Activated CD4-positive, alpha-beta T cell treated with anti-CD3 and anti-CD28 coated beads for 48 hours (primary cell): ENCODE results near the gene SV2A.
A peak's percentile ranks its signal among the peaks of the same experiment; 100 is the strongest.
"Not testable (repeated sequence)": the region's sequence is repeated elsewhere in the genome, so short reads cannot be mapped to it uniquely, and the experiment has no call there.

Source experiments
- DNase-seq: peaks from one replicate; pipeline ENCODE4 v3.0.0-alpha.2; 2020

Gene SV2A

GRCh38 chr1:149917571-149918144 lies at the start of gene SV2A:
Gene SV2A (minus strand): TSS chr1:149917844. CDS start chr1:149913840, 4,004 bp downstream.
- DNase-seq, result peak; percentile 55

- no peak for DNase-seq
Observed at GRCh38 chr1:149967041-149967440, 49.4 kb upstream of the SV2A start.

GRCh38 chr1:149966405-149966804 lies 48.8 kb upstream of the SV2A start:
- DNase-seq, result no peak

- DNase-seq, result no peak
Observed at GRCh38 chr1:149965440-149965839, 47.8 kb upstream of the SV2A start.

GRCh38 chr1:149963358-149963757 lies 45.7 kb upstream of the SV2A start:
- DNase-seq, result no peak

- DNase-seq, result no peak
Observed at GRCh38 chr1:149962736-149963135, 45.1 kb upstream of the SV2A start.

- DNase-seq, result peak; percentile 48
Observed at GRCh38 chr1:149962039-149962647, 44.5 kb upstream of the SV2A start.

- not testable (repeated sequence) for DNase-seq
Observed at GRCh38 chr1:149957548-149957947, 39.9 kb upstream of the SV2A start.

GRCh38 chr1:149949911-149950310 lies 32.3 kb upstream of the SV2A start:
- DNase-seq, result no peak

GRCh38 chr1:149945206-149945605 lies 27.6 kb upstream of the SV2A start:
- DNase-seq, result no peak

GRCh38 chr1:149942885-149943284 lies 25.2 kb upstream of the SV2A start:
- no peak for DNase-seq

- no peak for DNase-seq
Observed at GRCh38 chr1:149942207-149942606, 24.6 kb upstream of the SV2A start.

- no peak for DNase-seq
Observed at GRCh38 chr1:149940427-149940826, 22.8 kb upstream of the SV2A start.

GRCh38 chr1:149938668-149939003 lies 21.0 kb upstream of the SV2A start:
- DNase-seq, result not testable (repeated sequence)

- peak; percentile 26 for DNase-seq
Observed at GRCh38 chr1:149937759-149938158, 20.1 kb upstream of the SV2A start.

- DNase-seq, result peak; percentile 17
Observed at GRCh38 chr1:149936992-149937705, 19.5 kb upstream of the SV2A start.

- DNase-seq, result no peak
Observed at GRCh38 chr1:149936170-149936991, 18.7 kb upstream of the SV2A start, which contains the start of gene MTMR11. Gene MTMR11 (minus strand): TSS chr1:149936879. CDS start chr1:149936647, 232 bp downstream.

- DNase-seq, result no peak
Observed at GRCh38 chr1:149934356-149934755, 16.7 kb upstream of the SV2A start.

GRCh38 chr1:149933208-149933607 lies 15.6 kb upstream of the SV2A start:
- DNase-seq, result no peak

GRCh38 chr1:149932474-149932873 lies 14.8 kb upstream of the SV2A start:
- DNase-seq, result no peak

GRCh38 chr1:149931212-149931790 lies 13.7 kb upstream of the SV2A start:
- DNase-seq, result no peak

- DNase-seq, result no peak
Observed at GRCh38 chr1:149929856-149930255, 12.2 kb upstream of the SV2A start.

- DNase-seq, result no peak
Observed at GRCh38 chr1:149928401-149928724, 10.7 kb upstream of the SV2A start.
